Measurements from ENCODE around the gene HMMR. TPM values are rescaled to one million over a fixed set of nuclear protein-coding genes. Genes with fewer than 3 reads are reported as not detected.
"Not testable (repeated sequence)": the region's sequence is repeated elsewhere in the genome, so short reads cannot be mapped to it uniquely, and the experiment has no call there.

HMMR gene
- total RNA-seq, 1 experiment from 2014 or later = 75.7 TPM

DNA sequence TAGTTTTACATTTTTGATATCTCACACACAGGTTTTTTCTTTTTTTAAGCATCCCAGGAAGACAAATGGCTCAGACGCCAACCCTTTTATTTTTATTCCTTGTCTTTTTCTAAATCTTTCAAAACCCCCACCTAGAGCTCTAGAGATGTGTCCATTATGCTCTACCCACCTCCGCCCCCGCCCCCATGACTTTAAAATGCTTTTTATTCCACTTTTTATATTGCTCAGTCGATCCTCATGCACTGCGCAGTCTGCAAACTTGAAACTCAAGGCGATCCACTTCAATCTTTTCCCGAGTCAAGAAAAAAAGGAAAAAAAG is 44.6 kb downstream of the HMMR start:
- DNase-seq (ENCODE audit: extremely low read depth, low read depth) = no peak

DNA sequence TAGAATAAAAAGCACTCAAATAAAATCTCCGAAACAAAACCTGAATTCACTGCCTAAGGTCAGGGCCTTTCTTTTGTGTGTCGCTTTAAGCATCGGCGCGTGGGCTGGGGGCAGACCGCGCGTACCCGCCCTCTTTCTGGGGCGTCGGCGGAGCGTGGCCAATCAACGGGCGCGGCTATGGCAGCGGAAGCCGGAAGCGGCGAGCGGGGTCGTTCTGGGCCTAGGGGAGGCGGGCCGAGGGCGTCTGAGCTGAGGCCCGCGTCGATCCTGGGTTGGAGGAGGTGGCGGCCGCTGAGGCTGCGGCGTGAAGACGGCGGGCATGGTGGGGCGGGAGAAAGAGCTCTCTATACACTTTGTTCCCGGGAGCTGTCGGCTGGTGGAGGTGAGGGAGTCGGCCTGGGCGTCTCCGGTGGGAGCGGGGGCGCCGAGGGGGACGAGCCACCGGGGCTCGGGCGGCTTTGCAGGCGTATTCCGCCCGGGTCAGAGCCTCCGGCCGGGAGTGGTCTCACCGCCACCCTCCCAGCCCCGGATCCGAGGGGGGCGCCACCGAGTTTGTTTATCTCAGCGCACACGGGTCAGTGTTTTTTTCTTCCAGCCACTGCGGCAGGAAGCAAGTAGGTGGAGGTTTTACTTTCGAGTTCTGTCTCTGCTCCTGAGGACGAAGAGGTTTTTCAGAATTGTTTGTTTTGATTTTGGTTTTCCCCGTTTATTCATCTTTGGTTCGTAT is 45.1 kb downstream of the HMMR start, which contains the start of gene MAT2B:
Gene MAT2B (plus strand): TSS at position 252 of the 727 bp plus-strand sequence. CDS start 68 bp downstream, at position 320.
- DNase-seq (ENCODE audit: extremely low read depth, low read depth) = peak; percentile 93

DNA sequence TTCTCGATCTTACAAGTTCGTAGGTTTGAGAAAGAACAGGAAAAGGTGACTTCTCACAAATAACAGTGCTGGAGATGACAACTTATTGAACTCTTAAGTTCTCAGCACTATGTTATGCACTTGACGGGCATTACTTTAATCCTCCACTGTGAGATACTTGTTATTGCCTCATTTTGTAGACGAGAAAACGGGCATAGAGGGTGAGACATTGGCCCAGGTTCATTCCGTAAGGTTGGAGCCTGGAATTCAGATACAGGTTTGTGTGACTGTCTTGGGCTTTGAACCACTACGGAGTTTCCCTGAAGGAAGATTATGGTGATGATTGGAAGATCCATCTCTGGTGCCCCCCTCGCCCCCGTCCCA is 45.6 kb downstream of the HMMR start:
- DNase-seq (ENCODE audit: extremely low read depth, low read depth) = no peak

DNA sequence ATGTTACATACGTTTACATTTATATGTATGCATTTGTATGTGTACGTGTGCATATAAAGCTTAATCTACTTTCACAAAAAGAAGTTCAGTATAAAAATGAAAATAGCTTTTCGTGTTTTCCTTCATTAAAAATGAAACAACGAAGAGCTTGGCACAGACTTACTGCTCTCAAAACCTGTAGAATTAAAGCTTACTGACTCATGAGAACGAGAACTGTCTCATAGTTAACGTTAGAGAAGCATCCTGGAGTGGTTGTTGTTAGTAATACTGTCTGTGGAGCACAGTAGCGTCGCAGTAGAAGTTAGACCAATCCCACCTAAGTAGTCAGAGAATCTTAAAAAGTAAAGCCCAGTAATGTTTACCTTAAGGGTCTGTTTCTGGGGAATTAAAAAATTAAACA is 46.3 kb downstream of the HMMR start:
- DNase-seq (ENCODE audit: extremely low read depth, low read depth) = no peak

DNA sequence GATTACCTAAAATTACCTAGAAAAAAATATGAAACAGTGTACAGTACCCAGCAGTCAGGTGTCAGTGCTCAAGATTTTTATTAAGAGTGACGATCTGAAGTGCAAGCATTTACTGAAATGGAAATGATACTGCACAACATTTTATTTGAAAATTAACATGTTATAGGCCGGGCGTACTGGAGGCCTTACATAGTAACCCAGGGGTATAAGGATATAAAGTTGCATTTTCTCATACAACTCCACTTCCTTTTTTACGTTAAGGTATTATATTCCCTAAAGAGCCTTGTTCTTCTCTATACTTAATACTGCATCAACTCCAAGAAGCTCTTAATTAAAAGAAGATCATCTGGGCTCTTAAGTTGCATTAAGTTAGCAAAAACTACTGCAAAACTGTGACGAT is 48.3 kb downstream of the HMMR start:
- no peak for DNase-seq (ENCODE audit: extremely low read depth, low read depth)

DNA sequence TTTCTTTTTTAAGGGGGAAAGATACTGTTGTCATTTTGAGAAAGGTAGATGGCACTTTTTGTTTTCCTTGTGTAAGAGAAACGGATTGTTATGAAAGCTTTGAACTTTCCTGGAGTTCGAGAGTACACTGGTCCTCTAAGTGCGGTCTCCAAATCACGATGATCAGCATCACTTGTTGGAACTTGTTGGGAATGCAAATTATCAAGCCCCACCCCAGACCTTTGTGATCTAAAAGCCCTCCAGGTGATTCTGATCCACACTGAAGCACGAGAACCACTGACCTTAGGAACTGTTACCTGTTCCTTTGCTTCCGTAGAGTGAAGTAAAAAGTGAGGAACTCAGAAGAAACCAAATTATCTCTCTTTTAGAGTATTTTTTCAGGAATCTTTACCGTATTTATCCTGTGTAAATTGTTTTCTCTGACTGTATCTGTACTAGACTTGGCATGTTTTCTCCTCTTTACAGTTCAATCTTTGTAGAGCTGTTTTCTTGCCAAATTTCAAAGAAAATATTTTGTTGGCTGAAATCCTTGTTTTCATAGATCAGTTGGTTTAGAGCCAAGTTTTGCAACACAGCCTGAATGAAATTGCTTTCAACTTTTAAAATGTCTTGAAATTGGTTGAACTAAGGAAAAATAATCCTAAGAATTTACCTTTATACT is 49.0 kb downstream of the HMMR start:
- no peak for DNase-seq (ENCODE audit: extremely low read depth, low read depth)

DNA sequence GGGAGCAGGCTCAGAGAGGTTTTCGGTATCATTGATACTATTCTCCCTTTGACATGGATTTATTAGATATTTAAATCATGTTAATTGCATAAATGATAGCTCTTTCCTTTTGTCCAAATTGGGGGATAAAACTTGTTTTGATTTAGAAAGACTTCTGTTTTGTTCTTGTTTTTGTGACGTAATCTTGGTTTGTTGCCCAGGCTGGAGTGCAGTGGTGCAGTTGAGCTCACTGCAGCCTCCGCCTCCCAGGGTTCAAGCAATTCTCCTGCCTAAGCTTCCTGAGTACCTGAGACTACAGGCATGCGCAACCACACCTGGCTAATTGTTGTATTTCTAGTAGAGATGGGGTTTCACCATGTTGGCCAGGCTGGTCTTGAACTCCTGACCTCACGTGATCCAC is 52.1 kb downstream of the HMMR start:
- DNase-seq (ENCODE audit: extremely low read depth, low read depth) = no peak

DNA sequence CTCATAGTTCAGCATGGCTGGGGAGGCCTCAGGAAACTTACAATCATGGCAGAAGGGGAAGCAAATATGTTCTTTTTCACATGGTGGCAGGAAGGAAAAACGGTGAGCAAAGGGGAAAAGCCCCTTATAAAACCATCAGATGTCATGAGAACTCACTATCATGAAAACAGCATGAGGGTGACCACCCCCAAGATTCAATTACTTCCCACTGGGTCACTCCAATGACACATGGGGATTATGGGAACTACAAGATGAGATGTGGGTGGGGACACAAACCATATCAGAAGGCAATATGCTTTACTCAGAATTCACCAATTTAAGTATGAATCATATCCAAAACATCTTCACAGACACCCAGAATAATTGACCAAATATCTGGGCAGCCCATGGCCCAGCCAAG is 64.7 kb downstream of the HMMR start:
- DNase-seq (ENCODE audit: extremely low read depth, low read depth) = no peak

DNA sequence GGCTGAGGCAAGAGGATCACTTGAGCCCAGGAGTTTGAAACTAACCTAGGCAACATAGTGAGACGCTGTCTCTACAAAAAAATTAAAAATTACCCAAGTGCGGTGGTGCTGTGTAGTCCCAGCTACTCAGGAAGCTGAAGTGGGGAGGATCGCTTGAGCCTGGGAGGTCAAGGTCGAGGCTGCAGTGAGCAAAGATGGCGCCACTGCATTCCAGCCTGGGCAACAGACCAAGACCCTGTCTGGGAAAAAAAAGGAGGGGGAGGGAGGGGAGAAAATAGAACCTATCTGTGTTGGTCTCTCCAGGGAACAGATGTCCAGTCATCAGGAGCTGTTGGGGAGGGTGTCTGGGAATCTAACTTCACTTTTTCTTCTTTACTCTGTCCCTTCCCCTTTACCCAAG is 69.3 kb downstream of the HMMR start:
- DNase-seq (ENCODE audit: extremely low read depth, low read depth) = no peak

DNA sequence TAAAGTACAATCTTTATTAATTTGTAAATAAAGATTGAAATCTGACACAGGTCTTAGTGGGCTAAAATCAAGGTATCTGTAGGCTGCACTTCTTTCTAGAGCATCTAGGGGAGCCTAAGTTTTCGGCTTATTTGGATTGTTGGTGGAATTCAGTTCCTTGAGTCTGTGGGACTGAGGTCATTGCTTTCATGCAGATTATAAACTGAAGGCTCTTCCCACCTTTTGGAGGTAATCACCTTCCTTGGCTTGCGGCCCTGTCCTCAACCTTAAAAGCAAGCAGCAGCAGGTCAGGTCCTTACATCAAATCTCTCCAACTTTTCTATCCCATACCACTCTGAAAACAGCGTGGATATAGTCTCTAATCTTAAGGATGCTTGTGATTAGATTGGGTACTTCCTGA is 70.8 kb downstream of the HMMR start:
- DNase-seq (ENCODE audit: extremely low read depth, low read depth) = no peak

DNA sequence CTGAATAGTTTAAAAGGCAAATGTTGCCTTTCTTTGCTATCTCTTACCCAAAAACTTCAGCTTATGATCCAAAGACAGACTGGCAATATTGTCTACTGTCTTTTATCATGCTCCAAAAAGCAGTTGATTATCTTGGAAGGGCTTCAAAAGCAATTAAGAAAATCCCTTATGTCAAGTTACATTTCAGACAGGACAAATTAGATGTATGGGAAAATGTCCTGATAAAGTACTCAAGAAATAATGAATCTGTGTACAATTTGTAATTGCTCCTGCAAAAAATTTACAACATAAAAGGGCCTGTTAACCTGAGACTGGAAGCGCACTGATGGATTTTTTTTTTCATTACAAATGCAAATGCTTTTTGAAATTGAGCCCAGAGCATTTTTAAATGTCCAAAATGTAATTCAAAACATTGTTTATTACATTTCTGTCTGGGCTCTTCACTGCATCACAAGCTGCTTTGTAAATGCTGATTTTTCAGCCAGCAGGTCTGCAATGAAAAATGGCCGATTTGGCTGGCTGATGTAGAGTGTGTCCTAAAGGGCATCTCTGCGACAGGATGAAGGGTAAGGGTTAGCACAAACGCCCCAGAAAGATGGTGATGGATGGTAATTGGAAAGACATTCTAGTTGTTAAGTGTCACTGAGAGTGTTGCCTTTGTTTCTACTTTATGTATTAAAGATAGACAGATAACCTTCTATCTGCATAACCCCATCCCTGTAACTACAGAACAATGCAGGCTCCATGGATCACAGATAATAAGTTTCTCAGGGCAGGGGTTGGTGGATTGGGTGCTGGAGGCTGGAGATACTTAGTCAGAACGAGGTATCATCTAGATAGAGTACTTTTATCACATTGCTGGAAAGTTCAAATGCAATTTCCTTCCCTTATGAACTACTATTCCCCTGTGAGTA is 72.0 kb downstream of the HMMR start:
- DNase-seq (ENCODE audit: extremely low read depth, low read depth) = no peak

DNA sequence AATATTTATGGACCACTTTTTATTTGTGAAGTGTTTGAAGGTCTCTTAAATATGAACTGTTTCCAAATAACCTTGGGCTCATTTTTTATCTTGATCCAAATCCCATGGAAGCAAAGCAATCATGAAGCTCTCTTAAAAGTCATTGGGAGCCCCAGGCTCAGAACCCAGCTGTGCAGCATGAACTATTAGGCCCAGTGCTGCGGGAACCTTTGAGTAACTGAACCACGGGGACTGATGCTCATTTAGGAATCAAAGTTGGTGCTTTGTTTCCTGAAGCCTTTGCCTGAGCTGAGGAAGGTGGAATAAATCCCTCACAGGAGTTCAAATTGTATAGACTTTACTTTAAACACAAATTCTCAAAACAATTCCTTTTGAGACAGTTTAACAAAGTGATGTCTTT is 72.8 kb downstream of the HMMR start:
- DNase-seq (ENCODE audit: extremely low read depth, low read depth) = no peak

DNA sequence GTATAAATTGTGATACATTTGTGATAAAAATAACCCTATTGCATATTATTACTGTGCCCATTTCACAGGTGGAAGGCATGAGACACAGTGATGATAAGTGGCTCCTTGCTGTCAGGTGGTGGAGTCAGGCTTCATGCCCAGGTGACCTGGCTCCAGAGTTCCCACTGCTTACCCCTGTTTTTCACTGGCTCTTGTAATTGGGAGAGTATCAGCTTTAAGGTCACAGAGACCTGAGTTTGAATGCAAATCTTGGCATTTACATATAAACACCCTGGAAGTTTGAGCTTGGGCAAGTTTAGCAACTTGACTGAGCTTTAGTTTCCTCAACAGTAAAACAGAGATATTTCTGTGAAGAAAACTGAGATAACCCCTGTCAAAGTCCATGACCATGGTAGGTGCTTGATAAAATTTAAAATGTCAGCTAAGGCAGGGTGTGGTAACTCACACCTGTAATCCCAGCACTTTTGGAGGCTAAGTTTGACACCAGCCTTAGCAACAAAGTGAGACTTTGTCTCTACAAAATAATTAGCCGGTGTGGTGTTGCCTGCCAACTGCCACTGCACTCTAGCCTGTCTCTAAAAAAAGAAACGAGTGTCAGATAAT is 74.2 kb downstream of the HMMR start:
- no peak for DNase-seq (ENCODE audit: extremely low read depth, low read depth)

DNA sequence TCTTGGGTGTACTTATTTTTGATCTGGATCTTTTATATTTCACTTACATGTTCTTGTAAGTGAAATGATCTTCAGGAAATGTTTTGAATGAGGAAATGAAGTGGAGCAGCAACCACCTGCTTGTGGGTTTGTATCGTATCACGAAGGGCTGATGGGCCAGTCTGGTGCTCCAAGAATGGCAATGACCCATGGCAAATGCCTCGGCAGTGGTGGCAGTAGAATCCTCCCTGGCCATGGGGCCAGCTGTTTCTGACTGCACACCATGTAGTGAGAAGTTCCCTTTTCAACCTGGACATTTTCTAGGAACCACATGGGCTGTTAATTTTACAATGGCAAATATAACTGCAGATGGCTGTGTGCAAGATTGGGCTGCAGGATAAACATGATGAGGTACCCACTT is 74.9 kb downstream of the HMMR start:
- DNase-seq (ENCODE audit: extremely low read depth, low read depth) = no peak

DNA sequence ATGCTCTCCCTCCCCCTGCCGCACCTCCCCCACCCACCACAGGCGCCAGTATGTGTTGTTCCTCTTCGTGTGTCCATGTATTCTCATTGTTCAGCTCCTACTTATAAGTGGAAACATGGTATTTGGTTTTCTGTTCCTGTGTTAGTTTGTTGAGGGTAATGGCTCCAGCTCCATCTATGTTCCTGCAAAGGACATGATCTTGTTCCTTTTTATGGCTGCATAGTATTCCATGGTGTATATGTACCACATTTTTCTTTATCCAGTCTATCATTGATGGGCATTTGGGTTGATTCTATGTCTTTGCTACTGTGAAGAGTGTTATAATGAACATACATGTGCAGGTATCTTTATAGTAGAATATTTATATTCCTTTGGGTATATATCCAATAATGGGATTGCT is 76.0 kb downstream of the HMMR start:
- not testable (repeated sequence) for DNase-seq (ENCODE audit: extremely low read depth, low read depth)

DNA sequence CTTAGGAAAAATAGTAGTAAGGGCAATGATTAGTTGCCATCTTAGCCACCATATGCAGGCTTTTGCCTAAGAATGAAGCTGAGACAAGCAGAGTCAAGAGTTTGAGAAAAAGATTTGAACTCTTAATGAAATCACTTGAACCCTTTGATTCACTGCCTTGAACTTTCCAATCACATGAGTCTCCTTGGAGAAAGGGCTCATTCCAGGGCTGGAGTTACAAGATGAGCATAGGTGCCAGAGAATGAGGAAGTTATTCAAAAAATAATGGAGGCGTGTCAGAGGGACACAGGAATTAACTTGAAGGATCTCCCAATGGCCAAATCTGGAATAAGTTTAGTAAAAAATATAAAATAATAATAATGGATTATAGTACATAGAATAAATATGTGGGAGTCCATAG is 80.3 kb downstream of the HMMR start:
- DNase-seq (ENCODE audit: extremely low read depth, low read depth) = no peak

Small RNA genes lying within 50 kb of the gene (small RNA-seq; reads per million reads assigned to genes)
- 0 reads per million in 2 experiments for gene AC008723.1

Other genes starting within 250 kb of the HMMR start
- gene CCNG1, start 23.0 kb upstream of the HMMR start, total RNA-seq (2014; rRNA removed; shearing (Covaris generic)) = 281 and 296 TPM in 2 replicates
- gene NUDCD2, start 530 bp upstream of the HMMR start, total RNA-seq (2014; rRNA removed; shearing (Covaris generic)) = 23.4 and 31.0 TPM in 2 replicates
- 61.8 and 65.3 TPM in 2 replicates for gene MAT2B, start 45.0 kb downstream of the HMMR start, total RNA-seq (2014; rRNA removed; shearing (Covaris generic))

Data from NCI-H460 (cell line).